B cell (primary cell): ENCODE measurements around the gene JPT2. TPM values are rescaled to one million over a fixed set of nuclear protein-coding genes. Genes with fewer than 3 reads are reported as not detected.

Experiments used
- ATAC-seq: fragments of 200-7000 bp; cut with Tn5 transposase; one replicate; pipeline ENCODE4 v1.10.0; 2021; ENCODE audit warnings: low read depth, mild to moderate bottlenecking, moderate number of reproducible peaks, moderate library complexity
- CTCF ChIA-PET: fragments of 350-600 bp; sonication (Branson Sonifier 250); formaldehyde crosslinking; loops from one replicate; lab custom pipeline; 2021; ENCODE audit warnings: antibody characterized with exemption, inconsistent platforms; lab: Charles Lee
- POLR2A ChIA-PET: fragments of 350-600 bp; sonication (Branson Sonifier 250); formaldehyde crosslinking; loops from one replicate; lab custom pipeline; 2021; ENCODE audit warnings: antibody characterized with exemption; lab: Charles Lee
- DNase-seq: peaks from one replicate; pipeline ENCODE4 v3.0.0; 2013
- H2AFZ ChIP-seq: 2 replicates; pipeline ENCODE4 v1.6.1; 2012; ENCODE audit warnings: mild to moderate bottlenecking, low read depth, low read length; ENCODE audit not compliant: insufficient read depth, poor library complexity, severe bottlenecking
- H3K27ac ChIP-seq, 2 donors: 1 replicate in 1 of 2; 2 replicates in 1 of 2; pipeline ENCODE4 v1.5.1; 2012 to 2013; ENCODE audit warnings: low read length in 2 of 2, mild to moderate bottlenecking in 2 of 2, moderate library complexity in 1 of 2
- H3K27me3 ChIP-seq, 4 experiments: fragments of 200-600 bp in 1 of 4; sonication (generic) in 1 of 4; replicated peaks in 1 of 4; 1 replicate in 2 of 4; 2 replicates in 2 of 4; pipeline versions ENCODE4 v1.6.1 to v1.7.0; 2013 to 2016; ENCODE audit warnings: low read length in 3 of 4, mild to moderate bottlenecking in 2 of 4, mixed read lengths in 1 of 4, moderate library complexity in 1 of 4; ENCODE audit not compliant: insufficient read depth in 4 of 4, control insufficient read depth in 3 of 4; ENCODE audit errors: control extremely low read depth in 1 of 4
- H3K36me3 ChIP-seq, 2 experiments: replicated peaks in 1 of 2; 1 replicate in 1 of 2; 2 replicates in 1 of 2; pipeline versions ENCODE4 v1.6.1 to v1.7.1; 2013; ENCODE audit warnings: low read length in 1 of 2; ENCODE audit not compliant: insufficient read depth in 2 of 2, control insufficient read depth in 1 of 2; ENCODE audit errors: control extremely low read depth in 1 of 2, extremely low read depth in 1 of 2
- H3K4me1 ChIP-seq, 2 donors: fragments of 200-600 bp in 1 of 2; sonication (generic) in 1 of 2; 1 replicate in 1 of 2; 2 replicates in 1 of 2; pipeline versions ENCODE4 v1.5.1 to v1.6.1; 2013 to 2017; ENCODE audit warnings: low read length in 2 of 2; ENCODE audit not compliant: control insufficient read depth in 2 of 2, insufficient read depth in 2 of 2
- H3K4me2 ChIP-seq: replicated peaks from 2 replicates; pipeline ENCODE3; 2012; ENCODE audit warnings: mild to moderate bottlenecking, low read depth, low read length; ENCODE audit not compliant: poor library complexity, severe bottlenecking
- H3K4me3 ChIP-seq, 5 experiments: fragments of 200-600 bp in 1 of 5; sonication (generic) in 1 of 5; 1 replicate in 3 of 5; 2 replicates in 2 of 5; pipeline versions ENCODE4 v1.5.1 to v1.7.0; 2011 to 2016; ENCODE audit warnings: low read length in 4 of 5, mild to moderate bottlenecking in 4 of 5, low read depth in 2 of 5, control low read depth in 1 of 5, moderate library complexity in 1 of 5; ENCODE audit not compliant: insufficient read depth in 1 of 5; ENCODE audit errors: control extremely low read depth in 1 of 5, extremely low read depth in 1 of 5
- H3K79me2 ChIP-seq: fragments of 200-600 bp; sonication (generic); one replicate; pipeline ENCODE4 v1.6.0; 2016; ENCODE audit warnings: low read length; ENCODE audit not compliant: control insufficient read depth, insufficient read depth
- H3K9ac ChIP-seq: fragments of 200-600 bp; sonication (generic); 2 replicates; pipeline ENCODE4 v1.6.1; 2017; ENCODE audit warnings: mild to moderate bottlenecking, low read length, moderate library complexity
- H3K9me3 ChIP-seq, 3 donors: one replicate each; pipeline versions ENCODE4 v1.6.1 to v1.7.1; 2013; ENCODE audit warnings: low read length in 2 of 3; ENCODE audit not compliant: control insufficient read depth in 2 of 3, insufficient read depth in 1 of 3; ENCODE audit errors: control extremely low read depth in 1 of 3
- H4K20me1 ChIP-seq: 2 replicates; pipeline ENCODE4 v1.6.0; 2012; ENCODE audit warnings: mild to moderate bottlenecking, low read length; ENCODE audit not compliant: insufficient read depth, control insufficient read depth, poor library complexity, severe bottlenecking
- H3K27ac Mint-ChIP-seq: one replicate; pipeline ENCODE4 v1.8.0; 2021; ENCODE audit warnings: mixed read lengths
- H3K27me3 Mint-ChIP-seq: one replicate; pipeline ENCODE4 v1.8.0; 2021; ENCODE audit warnings: mixed read lengths
- H3K4me1 Mint-ChIP-seq: one replicate; pipeline ENCODE4 v1.8.0; 2021; ENCODE audit warnings: mixed read lengths
- H3K4me3 Mint-ChIP-seq: one replicate; pipeline ENCODE4 v1.8.0; 2021; ENCODE audit warnings: mixed read lengths
- H3K9me3 Mint-ChIP-seq: one replicate; pipeline ENCODE4 v1.8.0; 2022; ENCODE audit warnings: mixed read lengths; ENCODE audit not compliant: insufficient read depth
- EZH2 ChIP-seq: IDR thresholded peaks from 2 replicates; pipeline ENCODE4 v1.6.1; 2012; ENCODE audit warnings: borderline replicate concordance, low read depth, mild to moderate bottlenecking, moderate library complexity, low read length; ENCODE audit not compliant: insufficient read depth, poor library complexity, severe bottlenecking
- WGBS: methylation state at CpG from one replicate; pipeline ENCODE4 v1.1.5; 2013; ENCODE audit warnings: missing lambda C conversion rate; ENCODE audit not compliant: insufficient coverage; 5-methylcytosine and 5-hydroxymethylcytosine counted together
- intact Hi-C: fragments of 100-400 bp; cut with micrococcal nuclease; formaldehyde crosslinking; loops from one replicate; pipeline ENCODE4 v1.10.0; 2022
- polyA plus RNA-seq: library from polyadenylated mRNA; depleted of rRNA; stranded (reverse); fragments of >200 nt; gene quantifications from 2 replicates; pipeline ENCODE4 v1.2.3, GENCODE V29; 2012
- total RNA-seq, 2 donors: library from RNA; stranded (reverse); fragments of 120-200 nt in 1 of 2; gene quantifications; 1 replicate in 1 of 2; 2 replicates in 1 of 2; pipeline versions ENCODE4 v1.2.3 to v1.2.4, GENCODE V29; 2013 to 2022
- TF ChIP-seq, protein P1 (sequence below): fragments of 200-600 bp; IDR thresholded peaks from one replicate; pipeline ENCODE4 v1.8.0; 2022; ENCODE audit warnings: antibody characterized with exemption, mild to moderate bottlenecking

Gene JPT2
- total and polyA plus RNA-seq, 2 donors (not counting 1 experiment from before 2014, with no cell fraction given) = 10.7 to 45.7 TPM

- Mint-ChIP-seq H3K4me3 (no peak overlapping the region), H3K27ac (no peak overlapping the region), H3K4me1 (no peaks in the 10 kb centered on the region), H3K27me3 (no peaks in the 10 kb centered on the region), H3K9me3 (no peaks in the 10 kb centered on the region)
- Histone ChIP-seq H3K36me3 (peaks cover 0 to 80% of the 10 kb centered on the region in 2 experiments), H3K4me1 (no peaks in the 10 kb centered on the region), H3K4me2 (no peak overlapping the region), H4K20me1 (peaks cover 47% of the 10 kb centered on the region), H3K9ac (no peak overlapping the region), H3K27me3 (no peaks in the 10 kb centered on the region), H3K27ac (no peak overlapping the region), H3K79me2 (peaks cover 99% of the 10 kb centered on the region), H2AFZ (no peak overlapping the region), H3K4me3 (no peak overlapping the region), H3K9me3 (no peaks in the 10 kb centered on the region)
- CTCF ChIA-PET = no interaction called here
- no peak for DNase-seq
- TF ChIP-seq, protein P1, sequence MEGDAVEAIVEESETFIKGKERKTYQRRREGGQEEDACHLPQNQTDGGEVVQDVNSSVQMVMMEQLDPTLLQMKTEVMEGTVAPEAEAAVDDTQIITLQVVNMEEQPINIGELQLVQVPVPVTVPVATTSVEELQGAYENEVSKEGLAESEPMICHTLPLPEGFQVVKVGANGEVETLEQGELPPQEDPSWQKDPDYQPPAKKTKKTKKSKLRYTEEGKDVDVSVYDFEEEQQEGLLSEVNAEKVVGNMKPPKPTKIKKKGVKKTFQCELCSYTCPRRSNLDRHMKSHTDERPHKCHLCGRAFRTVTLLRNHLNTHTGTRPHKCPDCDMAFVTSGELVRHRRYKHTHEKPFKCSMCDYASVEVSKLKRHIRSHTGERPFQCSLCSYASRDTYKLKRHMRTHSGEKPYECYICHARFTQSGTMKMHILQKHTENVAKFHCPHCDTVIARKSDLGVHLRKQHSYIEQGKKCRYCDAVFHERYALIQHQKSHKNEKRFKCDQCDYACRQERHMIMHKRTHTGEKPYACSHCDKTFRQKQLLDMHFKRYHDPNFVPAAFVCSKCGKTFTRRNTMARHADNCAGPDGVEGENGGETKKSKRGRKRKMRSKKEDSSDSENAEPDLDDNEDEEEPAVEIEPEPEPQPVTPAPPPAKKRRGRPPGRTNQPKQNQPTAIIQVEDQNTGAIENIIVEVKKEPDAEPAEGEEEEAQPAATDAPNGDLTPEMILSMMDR = no peak
- TF ChIP-seq EZH2 = no peak
- intact Hi-C loops = no loop called here
- ATAC-seq = no peak
- POLR2A ChIA-PET = no interaction called here
- WGBS = 98% methylated on average over 19 of the region's 20 CpGs
These were observed 47.4 kb upstream of the JPT2 start for GRCh38 chr16:1630450-1631213.

DNA sequence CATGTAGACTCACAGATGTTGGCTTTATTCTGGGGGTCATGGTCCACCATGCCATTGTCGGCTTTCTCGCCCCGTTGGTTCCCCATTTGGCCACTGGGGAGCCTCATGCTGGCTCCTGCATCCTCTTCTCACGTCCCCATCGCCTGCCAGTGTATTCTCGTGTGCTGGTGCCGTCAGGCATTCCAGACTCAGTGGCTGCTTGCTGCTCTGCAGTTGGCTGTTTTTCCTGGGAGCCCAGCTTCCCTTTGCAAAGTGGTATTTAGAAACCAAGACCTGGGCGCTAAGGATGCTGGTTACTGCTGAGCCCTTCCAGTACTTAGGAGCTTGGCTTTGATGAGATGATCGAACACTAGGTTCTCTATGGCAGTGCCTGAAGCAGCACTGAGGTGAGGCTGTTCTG is 46.8 kb upstream of the JPT2 start:
- no peak overlapping the region for H3K4me3 ChIP-seq
- intact Hi-C loops = no loop called here
- Mint-ChIP-seq H3K27ac (no peak overlapping the region), H3K27me3 (no peaks in the 10 kb centered on the region), H3K9me3 (no peaks in the 10 kb centered on the region), H3K4me3 (no peak overlapping the region), H3K4me1 (no peaks in the 10 kb centered on the region)
- H3K27me3 ChIP-seq = no peaks in the 10 kb centered on the region
- peaks cover 98% of the 10 kb centered on the region for H3K79me2 ChIP-seq
- ChIA-PET POLR2A (no interaction called here), CTCF (no interaction called here)
- no peak for TF ChIP-seq EZH2
- TF ChIP-seq, protein P1 = no peak
- ATAC-seq = no peak
- no peak overlapping the region for H3K9ac ChIP-seq
- H2AFZ ChIP-seq = no peak overlapping the region
- peaks cover 50% of the 10 kb centered on the region for H4K20me1 ChIP-seq
- H3K4me1 ChIP-seq = no peaks in the 10 kb centered on the region
- H3K36me3 ChIP-seq = peaks cover 0 to 79% of the 10 kb centered on the region in 2 experiments
- H3K9me3 ChIP-seq = no peaks in the 10 kb centered on the region
- no peak overlapping the region for H3K27ac ChIP-seq
- no peak overlapping the region for H3K4me2 ChIP-seq
- no peak for DNase-seq
- WGBS = 99% methylated on average over 9 of the region's 9 CpGs
